Measurements from ENCODE around the gene GABRG3.

- no peak for TF ChIP-seq POLR2A (IDR thresholded peaks at IDR 0.05; ENCODE audit: low read depth, low read length)
- no peak for TF ChIP-seq TAF1 (IDR thresholded peaks at IDR 0.05; ENCODE audit: low read depth, low read length)
- TF ChIP-seq POLR2AphosphoS5 (IDR thresholded peaks at IDR 0.05; ENCODE audit: low read depth, low read length), result no peak
Observed at GRCh38 chr15:27183201-27183600, 212.2 kb downstream of the GABRG3 start.

All from GM12891 (cell line).